Transverse colon (tissue), 4 donors: ENCODE data around the gene ARAP1. TPM values are rescaled to one million over a fixed set of nuclear protein-coding genes. Genes with fewer than 3 reads are reported as not detected.

Experiments
- DNase-seq: peaks from one replicate; pipeline ENCODE4 v3.0.0-alpha.2; 2019
- H3K27ac ChIP-seq, 4 donors: fragments of 200-600 bp; sonication (generic); 2 replicates each; pipeline ENCODE4 v1.5.1; 2016 to 2018; ENCODE audit warnings: inconsistent platforms in 4 of 4
- H3K27me3 ChIP-seq: fragments of 200-600 bp; sonication (generic); 2 replicates; pipeline ENCODE4 v1.5.1; 2017; ENCODE audit warnings: inconsistent platforms
- H3K36me3 ChIP-seq, 4 donors: fragments of 200-600 bp; sonication (generic); 2 replicates each; pipeline ENCODE4 v1.5.1; 2017 to 2019; ENCODE audit warnings: inconsistent platforms in 4 of 4
- H3K4me1 ChIP-seq, 4 donors: fragments of 200-600 bp; sonication (generic); 2 replicates each; pipeline ENCODE4 v1.5.1; 2017 to 2020; ENCODE audit warnings: inconsistent platforms in 4 of 4
- H3K4me3 ChIP-seq, 4 donors: fragments of 200-600 bp; sonication (generic); 1 replicate in 1 of 4; 2 replicates in 3 of 4; pipeline versions ENCODE4 v1.5.1 to v1.6.1; 2017 to 2019; ENCODE audit warnings: inconsistent platforms in 4 of 4
- H3K9me3 ChIP-seq, 2 donors: fragments of 200-600 bp; sonication (generic); 2 replicates each; pipeline ENCODE4 v1.5.1; 2017 to 2019; ENCODE audit warnings: inconsistent platforms in 2 of 2
- EP300 ChIP-seq: sonication (generic); formaldehyde crosslinking; IDR thresholded peaks from one replicate; pipeline ENCODE4 v1.6.1; 2017; ENCODE audit warnings: antibody characterized with exemption, low read depth
- POLR2A ChIP-seq: fragments of 450-650 bp; IDR thresholded peaks from one replicate; pipeline ENCODE4 v1.6.1; 2016; ENCODE audit warnings: antibody characterized with exemption, mild to moderate bottlenecking, moderate library complexity
- POLR2AphosphoS5 ChIP-seq, 3 donors: sonication (generic); formaldehyde crosslinking; IDR thresholded peaks; one replicate each; pipeline ENCODE4 v1.6.1; 2016; ENCODE audit warnings: antibody characterized with exemption in 3 of 3
- WGBS, 2 donors: methylation state at CpG; one replicate each; pipeline ENCODE4 v1.1.5; 2018; ENCODE audit warnings: low coverage in 1 of 2; 5-methylcytosine and 5-hydroxymethylcytosine counted together
- in situ Hi-C, 4 donors: fragments of 200-750 bp; cut with MboI; loops; one replicate each; pipeline versions ENCODE4 v1.15.0 to v1.15.1; 2017; ENCODE audit warnings: low sequenced_read_pairs in 3 of 4, low pct_ligation_motif_present in 1 of 4, low pct_unique_long_range_greater_than_20kb in 1 of 4
- intact Hi-C: fragments of 100-400 bp; cut with DNase I; formaldehyde crosslinking; loops from one replicate; pipeline ENCODE4 v1.15.1; 2023; ENCODE audit warnings: low total_unique reads
- total RNA-seq, 4 donors: library from RNA; depleted of rRNA; stranded (reverse); fragments of >200 nt; gene quantifications; one replicate each; pipeline ENCODE4 v1.1.0, GENCODE V29; 2016
- TF ChIP-seq, protein P1 (sequence below), 5 experiments: fragments of 200-600 bp in 3 of 5; fragments of 450-650 bp in 2 of 5; sonication (generic) in 3 of 5; IDR thresholded peaks; 1 replicate in 2 of 5; 2 replicates in 3 of 5; pipeline ENCODE4 v1.5.1; 2016 to 2017; ENCODE audit warnings: antibody characterized with exemption in 5 of 5, inconsistent platforms in 3 of 5, mild to moderate bottlenecking in 2 of 5, moderate library complexity in 1 of 5

The ARAP1 gene
- total RNA-seq, 4 donors from 2014 or later = 99.4 to 233 (median 108) TPM

DNA sequence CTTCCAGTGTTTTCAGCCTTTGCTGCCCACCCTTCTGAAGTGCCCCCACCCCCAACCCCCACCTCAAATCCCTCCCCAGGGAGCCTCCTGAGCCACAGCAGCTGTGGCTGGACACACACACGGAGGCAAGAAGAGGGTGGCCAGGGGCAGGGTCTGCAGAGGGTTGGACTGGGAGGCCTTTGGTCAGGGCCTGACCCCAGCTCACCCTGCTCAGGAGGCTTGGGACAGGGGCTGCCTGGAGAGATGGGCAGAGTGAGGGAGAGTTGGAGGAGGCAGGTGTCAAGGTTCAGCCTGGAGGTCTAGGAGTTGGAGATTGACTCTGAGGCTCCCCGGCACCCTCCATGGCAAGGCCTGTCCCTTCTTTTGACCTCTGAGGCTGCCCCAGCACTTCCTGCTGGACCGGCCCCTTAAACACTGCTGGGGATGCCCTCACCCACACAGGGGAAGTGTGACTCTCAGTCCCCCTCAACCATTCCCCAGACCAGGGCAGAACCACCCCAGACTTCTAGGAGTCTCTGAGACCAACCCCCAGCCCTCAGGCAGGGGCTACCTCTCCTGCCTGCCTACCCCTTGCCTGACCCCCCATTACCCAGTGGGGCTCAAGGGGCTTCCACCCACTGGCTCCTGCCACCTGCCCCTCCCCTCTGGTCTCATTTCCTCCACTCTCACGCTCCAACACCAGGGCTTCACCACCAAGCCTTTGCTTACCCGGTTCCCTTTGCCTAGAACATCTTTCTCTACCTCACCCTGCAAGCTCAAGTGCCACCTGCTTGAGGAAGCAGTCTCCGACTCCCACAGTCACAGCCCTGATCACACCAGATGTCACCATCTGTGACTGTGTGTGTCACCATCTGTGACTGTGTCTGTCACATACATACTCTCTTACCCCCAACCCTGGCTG, 8.6 kb downstream of the ARAP1 start:
- Histone ChIP-seq H3K36me3 (no peaks in the 10 kb centered on the region), H3K9me3 (no peaks in the 10 kb centered on the region), H3K27me3 (no peaks in the 10 kb centered on the region), H3K4me1 (peaks cover 10 to 40% (median 26%) of the 10 kb centered on the region in 4 donors), H3K4me3 (no peak overlapping the region), H3K27ac (no peak overlapping the region)
- TF ChIP-seq POLR2AphosphoS5 (IDR thresholded peaks at IDR 0.05) (no peak), EP300 (no peak), POLR2A (no peak)
- TF ChIP-seq, protein P1, sequence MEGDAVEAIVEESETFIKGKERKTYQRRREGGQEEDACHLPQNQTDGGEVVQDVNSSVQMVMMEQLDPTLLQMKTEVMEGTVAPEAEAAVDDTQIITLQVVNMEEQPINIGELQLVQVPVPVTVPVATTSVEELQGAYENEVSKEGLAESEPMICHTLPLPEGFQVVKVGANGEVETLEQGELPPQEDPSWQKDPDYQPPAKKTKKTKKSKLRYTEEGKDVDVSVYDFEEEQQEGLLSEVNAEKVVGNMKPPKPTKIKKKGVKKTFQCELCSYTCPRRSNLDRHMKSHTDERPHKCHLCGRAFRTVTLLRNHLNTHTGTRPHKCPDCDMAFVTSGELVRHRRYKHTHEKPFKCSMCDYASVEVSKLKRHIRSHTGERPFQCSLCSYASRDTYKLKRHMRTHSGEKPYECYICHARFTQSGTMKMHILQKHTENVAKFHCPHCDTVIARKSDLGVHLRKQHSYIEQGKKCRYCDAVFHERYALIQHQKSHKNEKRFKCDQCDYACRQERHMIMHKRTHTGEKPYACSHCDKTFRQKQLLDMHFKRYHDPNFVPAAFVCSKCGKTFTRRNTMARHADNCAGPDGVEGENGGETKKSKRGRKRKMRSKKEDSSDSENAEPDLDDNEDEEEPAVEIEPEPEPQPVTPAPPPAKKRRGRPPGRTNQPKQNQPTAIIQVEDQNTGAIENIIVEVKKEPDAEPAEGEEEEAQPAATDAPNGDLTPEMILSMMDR (IDR thresholded peaks at IDR 0.05) = no peak
- no peak for DNase-seq
- intact Hi-C loops (no loop called here), in situ Hi-C loops (no loop called here)
- 82% methylated on average over 6 of the region's 6 CpGs; no CpG with 5 or more reads in 1 of the 2 donors for WGBS, 2 donors

- Histone ChIP-seq H3K9me3 (no peaks in the 10 kb centered on the region), H3K4me3 (no peak overlapping the region), H3K27ac (peak overlapping the region in 2 of 4 donors; percentile 30 to 51), H3K4me1 (peaks cover 10 to 44% (median 26%) of the 10 kb centered on the region in 4 donors), H3K27me3 (no peaks in the 10 kb centered on the region), H3K36me3 (no peaks in the 10 kb centered on the region)
- WGBS, 2 donors = 82 to 100% methylated on average over 2 to 7 of the region's 7 CpGs
- no peak for TF ChIP-seq POLR2A
- TF ChIP-seq POLR2AphosphoS5 (IDR thresholded peaks at IDR 0.05) = no peak
- no peak for TF ChIP-seq EP300
- TF ChIP-seq, protein P1 (IDR thresholded peaks at IDR 0.05) = no peak
- DNase-seq = no peak
- intact Hi-C loops (no loop called here), in situ Hi-C loops (no loop called here)
Measured at GRCh38 chr11:72742513-72743320, 9.5 kb downstream of the ARAP1 start.

DNA sequence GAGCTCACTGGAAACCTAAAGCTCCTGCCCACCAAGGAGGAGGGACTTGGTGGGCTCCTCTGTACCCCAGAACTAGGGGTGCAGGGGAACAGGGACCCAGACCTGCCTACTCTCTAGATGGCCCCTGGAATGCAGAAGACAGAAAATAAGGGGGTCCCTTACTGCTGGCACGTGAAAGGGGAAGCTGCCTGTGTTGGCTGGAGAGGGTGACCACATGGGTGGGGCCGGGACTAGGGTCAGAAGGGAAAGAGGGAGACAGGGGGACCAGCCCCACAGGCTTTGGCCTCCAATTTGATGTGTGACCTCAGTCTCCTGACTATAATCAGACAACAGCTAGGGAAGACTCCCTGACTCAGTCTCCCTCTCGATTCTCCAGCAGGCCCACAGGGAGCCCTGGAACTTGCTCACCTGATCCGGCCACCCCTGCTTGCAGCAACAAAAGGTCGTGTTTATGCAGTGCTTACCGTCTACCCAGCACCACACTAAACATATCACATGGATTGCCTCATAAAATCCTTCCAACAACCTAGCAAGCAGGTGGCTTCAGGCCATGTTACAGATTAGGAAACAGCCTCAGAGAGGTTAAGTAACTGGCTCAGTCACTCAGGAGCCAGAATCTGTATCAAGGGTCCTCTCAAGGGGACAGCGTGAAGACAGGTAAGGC, 10.2 kb downstream of the ARAP1 start:
- intact Hi-C loops (no loop called here), in situ Hi-C loops (no loop called here)
- TF ChIP-seq EP300 (no peak), POLR2A (no peak), POLR2AphosphoS5 (IDR thresholded peaks at IDR 0.05) (no peak)
- TF ChIP-seq, protein P1 (IDR thresholded peaks at IDR 0.05) = no peak
- H3K36me3 ChIP-seq = no peaks in the 10 kb centered on the region
- H3K4me3 ChIP-seq = no peak overlapping the region
- H3K4me1 ChIP-seq = peaks cover 10 to 51% (median 26%) of the 10 kb centered on the region in 4 donors
- no peaks in the 10 kb centered on the region for H3K27me3 ChIP-seq
- no peaks in the 10 kb centered on the region for H3K9me3 ChIP-seq
- peak overlapping the region; percentile 18 to 51 (median 38) for H3K27ac ChIP-seq
- WGBS, 2 donors = 43 to 83% methylated on average over 1 to 7 of the region's 7 CpGs
- no peak for DNase-seq

DNA sequence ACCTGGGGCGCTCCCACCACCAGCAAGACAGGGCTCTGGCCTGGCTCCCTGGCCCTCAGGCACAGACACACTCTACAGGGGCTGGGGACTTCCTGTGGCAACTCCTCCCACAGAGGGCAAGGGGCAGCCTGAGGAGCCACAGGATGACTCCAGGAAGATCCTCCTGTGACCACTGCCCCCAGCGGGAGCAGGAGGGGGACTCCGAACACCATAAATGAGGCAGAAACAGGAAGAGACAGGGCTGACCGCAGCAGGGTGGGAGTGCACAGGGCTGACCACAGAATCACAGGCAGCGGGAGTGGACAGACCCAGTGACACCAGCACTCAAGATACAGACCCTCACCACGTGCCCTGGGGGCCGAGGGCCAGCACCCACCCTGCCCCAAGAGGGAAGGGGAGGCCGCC, 10.8 kb downstream of the ARAP1 start:
- no peaks in the 10 kb centered on the region for H3K9me3 ChIP-seq
- TF ChIP-seq, protein P1 (IDR thresholded peaks at IDR 0.05) = no peak
- no peak for TF ChIP-seq POLR2A
- TF ChIP-seq EP300 = no peak
- TF ChIP-seq POLR2AphosphoS5 (IDR thresholded peaks at IDR 0.05) = no peak
- DNase-seq = peak; percentile 52
- H3K36me3 ChIP-seq = no peaks in the 10 kb centered on the region
- WGBS, 2 donors = 69 to 100% methylated on average over 1 to 8 of the region's 8 CpGs
- H3K4me3 ChIP-seq = no peak overlapping the region
- H3K27ac ChIP-seq = peak overlapping the region; percentile 18 to 51 (median 38)
- no peaks in the 10 kb centered on the region for H3K27me3 ChIP-seq
- H3K4me1 ChIP-seq = peaks cover 10 to 54% (median 29%) of the 10 kb centered on the region in 4 donors
- in situ Hi-C loops (no loop called here), intact Hi-C loops (no loop called here)
